GM21390 (cell line): Measurements from ENCODE around the gene PHEX.

Experiments
- ATAC-seq: cut with Tn5 transposase; IDR thresholded peaks from one replicate; pipeline ENCODE4 v1.9.1; 2021; ENCODE audit not compliant: unreplicated experiment

The PHEX gene

DNA sequence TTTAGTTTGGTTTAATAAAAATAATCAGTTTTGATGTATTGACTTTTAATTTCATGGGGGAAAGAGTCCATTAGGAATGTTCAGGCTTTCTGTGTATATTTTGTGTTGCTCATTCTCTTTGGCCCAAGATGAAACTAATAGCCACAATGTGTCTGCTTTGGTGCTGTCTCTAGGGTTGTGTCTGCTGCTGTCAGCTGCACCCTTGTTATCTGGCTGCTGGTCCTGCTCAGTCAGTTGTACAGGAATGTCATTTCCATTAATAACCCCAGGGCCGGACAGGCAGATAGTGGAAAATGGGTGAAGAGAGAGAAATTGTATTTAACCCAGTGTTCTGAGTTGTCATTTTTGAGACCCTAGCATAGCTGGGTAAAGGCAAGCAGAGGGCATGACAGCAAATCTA, 115.1 kb downstream of the PHEX start:
- no peak for ATAC-seq

DNA sequence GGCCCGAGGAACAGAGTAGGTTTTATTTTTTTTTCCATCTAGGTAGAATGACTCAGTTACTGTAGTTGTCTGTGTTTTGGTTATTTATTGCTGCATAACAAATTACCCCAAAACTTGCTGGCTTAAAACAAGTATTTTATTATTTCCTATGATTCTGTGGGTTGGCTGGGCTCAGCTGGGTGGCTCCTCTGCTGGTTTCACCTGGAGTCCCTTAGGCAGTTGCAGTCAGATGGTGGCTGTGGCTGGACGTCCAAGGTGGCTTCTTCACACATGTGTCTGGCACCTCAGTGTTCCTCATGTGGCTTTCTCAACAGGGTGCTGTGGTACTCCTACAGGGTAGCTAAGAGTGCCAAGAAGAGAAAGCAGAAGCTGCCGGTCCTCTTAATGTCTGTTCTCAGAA, 115.8 kb downstream of the PHEX start:
- no peak for ATAC-seq

DNA sequence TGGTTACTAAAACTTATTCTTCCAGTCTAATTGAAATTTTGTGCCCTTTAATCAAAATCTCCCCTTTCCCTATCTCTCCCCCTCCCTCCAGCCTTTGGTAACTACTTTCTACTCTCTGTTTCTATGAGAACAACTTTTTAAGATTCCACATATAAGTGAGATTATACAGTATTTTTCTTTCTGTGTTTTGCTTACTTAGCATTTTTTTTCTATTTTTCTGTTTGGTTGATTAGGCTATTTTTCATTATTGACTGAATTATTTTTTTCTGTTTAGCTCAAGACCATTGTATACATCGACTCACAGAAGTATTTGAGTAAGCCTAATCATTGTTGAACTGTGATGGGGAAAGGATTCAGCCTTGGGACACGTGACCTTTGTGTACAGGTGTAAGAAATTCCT, 116.4 kb downstream of the PHEX start:
- ATAC-seq, result no peak

DNA sequence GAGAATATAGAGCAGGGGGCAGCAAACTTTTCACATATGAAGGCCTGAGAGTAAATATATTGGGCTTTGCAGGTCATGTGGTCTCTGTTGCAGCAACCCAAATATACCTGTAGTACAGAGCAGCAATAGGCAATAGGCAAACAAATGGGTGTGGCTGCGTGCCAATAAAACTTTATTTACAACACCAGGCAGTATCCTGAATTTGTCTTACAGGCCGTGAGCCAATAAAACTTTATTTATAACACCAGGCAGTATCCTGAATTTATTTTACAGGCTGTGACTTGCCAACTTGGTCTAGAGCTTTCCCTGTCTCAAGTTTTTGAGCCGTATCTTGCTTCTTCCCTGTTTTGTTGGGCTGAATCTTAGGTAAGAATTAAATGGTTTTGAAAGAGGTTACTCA, 118.2 kb downstream of the PHEX start:
- no peak for ATAC-seq

DNA sequence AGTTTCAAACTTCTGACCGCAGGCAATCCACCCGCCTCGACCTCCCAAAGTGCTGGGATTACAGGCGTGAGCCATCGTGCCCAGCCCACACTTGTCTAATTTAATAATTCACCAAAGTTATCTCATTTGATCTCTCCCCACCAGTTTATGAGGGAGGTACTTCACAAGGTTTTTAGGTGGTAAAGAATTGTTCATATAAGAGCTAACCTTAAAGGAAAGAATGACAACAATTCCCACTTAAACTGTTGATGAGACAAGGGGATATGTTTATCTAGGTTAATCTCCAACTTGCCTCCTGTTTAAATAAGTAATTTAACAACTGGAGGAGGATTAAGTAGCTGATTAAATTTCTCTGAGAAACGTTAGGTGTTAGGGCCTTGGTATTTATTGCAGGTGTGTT, 123.0 kb downstream of the PHEX start:
- no peak for ATAC-seq

DNA sequence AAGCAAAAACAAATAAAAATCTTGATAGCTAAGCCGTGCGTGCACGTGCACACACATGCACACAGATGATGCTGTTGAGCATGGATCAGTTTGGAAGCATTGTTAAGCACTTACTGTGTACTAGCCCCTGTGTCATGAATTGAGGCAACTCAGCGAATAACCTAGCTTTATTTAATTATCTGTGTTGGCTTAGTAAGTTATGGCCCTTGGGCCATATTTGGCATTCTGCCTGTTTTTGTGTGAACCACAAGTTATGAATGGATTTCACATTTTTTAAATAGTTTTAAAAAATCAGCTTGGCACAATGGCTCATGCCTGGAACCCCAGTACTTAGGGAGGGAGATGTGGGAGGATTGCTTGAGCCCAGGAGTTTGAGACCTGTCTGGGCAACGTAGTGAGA, 126.9 kb downstream of the PHEX start:
- ATAC-seq, result no peak

DNA sequence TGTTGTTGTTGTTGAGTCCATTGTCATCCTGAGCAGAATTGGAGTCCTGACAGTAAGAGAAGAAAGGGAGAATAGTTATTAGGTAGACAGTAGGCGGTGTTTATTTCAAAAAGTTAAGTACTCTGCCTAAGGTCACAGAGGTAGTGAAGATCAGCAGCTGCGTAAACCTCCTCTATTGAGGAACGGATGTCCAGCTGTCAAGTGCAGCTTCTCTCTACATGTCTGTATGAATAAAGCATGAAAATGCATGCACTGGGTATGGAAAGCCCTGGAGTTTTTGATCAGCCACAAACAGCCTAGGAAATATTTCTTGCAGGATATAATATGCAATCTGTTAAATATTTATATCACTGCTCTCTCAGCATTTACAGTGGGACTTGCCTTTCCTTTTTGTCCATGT, 131.2 kb downstream of the PHEX start:
- ATAC-seq, result no peak

DNA sequence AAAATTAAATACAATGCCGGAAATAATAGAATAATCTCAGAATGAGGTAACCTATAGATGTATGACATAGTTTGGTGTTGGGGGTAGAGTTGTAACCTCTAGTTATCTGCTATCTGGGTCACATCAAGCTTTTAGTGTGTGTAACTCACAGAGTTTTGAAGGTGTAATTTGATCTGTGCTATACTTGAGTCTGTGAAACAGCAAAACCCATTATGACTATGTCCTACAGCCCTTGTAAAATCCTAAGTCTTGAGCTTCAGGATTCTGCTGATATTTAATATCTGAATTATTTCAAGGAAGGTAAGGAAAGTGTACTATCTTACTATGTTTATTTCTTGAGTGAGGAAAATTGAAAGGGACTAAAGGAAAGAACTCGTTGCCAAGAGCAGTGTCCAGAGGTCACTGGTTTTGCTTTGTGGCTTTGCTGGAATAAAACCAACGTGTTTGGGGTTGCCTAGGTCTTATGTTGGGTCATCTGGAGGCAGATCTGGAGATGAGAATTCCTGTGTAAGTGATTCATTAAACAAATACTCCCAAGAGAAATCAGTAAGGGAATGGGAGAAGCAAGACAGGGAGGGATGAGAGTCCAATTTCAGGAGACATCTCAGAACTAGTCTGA, 132.8 kb downstream of the PHEX start:
- no peak for ATAC-seq

DNA sequence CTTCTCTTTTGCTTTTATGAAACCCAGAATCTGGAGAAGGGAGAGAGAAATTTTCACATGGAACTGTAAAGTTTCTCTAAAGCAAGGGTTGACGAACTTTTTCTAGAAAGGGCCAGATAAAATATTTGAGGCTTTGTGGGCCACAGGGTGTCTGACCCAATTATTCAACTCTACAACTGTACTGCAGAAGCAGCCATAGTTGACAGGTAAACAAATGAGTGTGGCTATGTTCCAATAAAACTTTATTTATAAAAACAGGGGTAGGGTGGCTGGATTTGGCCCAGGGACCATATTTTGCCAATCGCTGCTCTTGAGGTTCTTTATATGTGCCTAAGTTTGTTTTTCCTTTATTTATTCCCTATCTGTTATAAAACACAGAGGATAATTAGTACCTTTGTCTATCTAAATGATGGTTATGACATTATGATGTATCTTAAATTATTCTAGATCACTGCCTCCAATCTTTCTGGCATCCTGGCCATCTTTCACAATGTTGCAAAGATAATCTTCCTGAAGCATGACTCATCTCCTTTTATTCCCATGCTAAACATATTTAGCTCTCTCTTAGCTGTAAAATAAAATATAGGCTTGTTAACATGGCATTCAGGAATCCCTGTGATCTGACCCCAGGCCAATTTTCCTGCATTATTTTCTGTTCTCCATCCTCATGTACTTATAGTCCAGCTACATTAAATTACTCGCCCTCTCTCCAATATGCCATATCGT, 133.8 kb downstream of the PHEX start:
- ATAC-seq, result no peak

DNA sequence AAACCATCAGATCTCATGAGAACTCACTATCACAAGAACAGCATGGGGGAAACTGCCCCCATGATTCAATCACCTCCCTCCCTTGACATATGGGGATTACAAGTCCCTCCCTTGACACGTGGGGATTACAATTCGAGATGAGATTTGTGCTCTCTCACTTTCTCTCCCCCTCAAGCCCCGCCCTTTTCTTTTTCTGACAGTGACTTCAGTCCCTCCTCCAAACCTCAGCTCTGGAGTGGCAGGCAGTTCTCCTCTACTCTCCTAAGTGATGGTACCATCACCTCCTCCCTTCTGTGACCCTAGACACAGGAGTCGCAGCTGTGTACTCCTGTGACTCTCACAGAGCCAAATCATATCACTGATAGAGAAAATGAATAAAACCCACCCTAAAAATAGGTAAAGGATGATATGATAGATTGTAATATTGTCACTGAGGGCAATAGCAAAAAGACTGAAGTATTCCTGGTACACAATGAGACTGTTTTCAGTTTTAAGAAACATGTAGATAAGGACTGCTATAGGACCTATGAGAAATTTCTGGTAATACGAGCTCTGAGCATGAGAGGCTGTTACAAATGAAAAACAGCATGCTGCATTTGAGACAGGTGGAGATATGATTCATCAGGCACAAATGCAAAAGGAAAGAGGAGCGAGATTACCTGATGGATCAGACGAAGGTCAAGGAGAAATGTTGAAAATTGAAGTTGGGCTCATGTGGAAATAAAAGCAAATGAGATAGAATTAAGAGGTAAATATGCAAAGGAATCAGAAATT, 139.3 kb downstream of the PHEX start:
- no peak for ATAC-seq

DNA sequence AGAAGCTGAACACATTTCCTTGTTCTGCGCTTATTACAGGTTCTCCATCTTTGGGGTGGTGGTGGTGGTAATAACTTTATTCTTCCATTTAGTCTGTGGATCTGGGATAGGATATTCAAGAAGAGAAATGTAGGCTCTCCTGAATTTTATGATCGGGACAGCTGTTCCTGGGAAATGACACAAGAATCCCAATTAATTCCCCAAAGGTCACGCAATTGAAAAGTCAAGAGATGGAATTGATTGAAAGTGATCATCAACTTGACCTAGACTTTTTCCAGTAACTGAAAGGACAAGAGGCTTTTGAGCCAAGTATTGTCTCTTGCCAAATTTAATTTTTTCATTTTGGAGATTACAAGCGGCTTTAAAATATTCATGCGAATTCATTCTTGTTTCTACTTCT, 141.8 kb downstream of the PHEX start:
- no peak for ATAC-seq

DNA sequence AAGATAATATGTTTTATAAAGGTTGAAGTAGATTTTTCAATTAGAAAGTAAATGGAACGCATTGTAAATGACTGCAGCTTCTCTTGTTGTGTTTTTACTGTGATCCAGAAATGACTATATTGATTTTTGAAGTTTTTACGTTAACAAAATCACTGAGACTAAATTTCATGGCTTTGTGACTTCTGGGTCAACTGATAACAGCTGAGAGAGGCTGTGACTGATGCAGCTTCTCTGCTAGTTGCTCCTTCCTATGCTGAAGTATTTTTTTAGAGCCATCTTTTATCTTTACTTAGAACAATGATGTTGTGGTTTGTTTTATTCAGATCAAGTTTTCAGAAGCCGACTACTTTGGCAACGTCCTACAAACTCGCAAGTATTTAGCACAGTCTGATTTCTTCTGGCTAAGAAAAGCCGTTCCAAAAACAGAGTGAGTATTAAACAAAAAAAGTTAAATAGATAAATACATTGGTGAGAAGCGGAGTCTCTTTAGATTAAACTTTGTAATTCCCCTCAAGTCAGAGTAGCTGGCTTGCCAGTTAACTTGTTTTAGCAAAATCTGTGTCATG, 145.9 kb downstream of the PHEX start:
- no peak for ATAC-seq

DNA sequence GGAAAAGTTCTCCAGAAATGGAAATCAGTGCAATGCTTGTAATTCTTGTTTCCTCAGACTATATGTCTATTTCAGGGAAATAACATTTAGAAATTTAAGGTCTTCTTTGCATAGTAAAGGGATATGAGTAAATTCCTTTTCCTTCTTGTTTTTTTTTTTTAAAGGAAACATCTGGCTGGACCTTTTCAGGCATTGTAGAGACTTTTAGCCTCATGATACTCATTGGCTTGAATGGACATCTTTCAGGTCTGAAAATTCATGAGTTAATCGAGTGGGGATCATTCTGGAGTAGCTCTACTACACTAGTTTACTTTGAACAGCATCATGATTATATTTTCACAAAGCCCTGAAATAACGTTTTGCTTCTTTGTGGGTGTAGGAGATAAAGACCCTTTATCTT, 152.0 kb downstream of the PHEX start:
- ATAC-seq, result no peak

DNA sequence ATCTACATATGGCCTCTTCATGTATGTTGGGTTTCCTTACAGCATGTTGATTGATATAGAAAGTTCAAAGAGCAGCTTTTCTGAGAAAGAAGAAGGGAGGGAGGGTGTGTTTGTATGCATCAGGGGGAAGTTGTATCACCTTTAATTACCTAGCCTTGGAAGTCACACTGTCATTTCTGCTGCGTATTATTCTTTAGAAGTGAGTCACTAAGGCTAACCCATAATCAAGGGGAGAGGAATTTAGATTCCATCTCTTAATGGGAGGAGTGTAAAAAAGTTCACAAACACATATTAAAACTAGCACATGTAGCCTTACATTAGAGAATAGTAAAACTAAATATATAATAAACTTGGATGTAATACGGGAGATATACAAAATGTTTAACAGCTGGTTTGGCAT, 154.0 kb downstream of the PHEX start:
- no peak for ATAC-seq

DNA sequence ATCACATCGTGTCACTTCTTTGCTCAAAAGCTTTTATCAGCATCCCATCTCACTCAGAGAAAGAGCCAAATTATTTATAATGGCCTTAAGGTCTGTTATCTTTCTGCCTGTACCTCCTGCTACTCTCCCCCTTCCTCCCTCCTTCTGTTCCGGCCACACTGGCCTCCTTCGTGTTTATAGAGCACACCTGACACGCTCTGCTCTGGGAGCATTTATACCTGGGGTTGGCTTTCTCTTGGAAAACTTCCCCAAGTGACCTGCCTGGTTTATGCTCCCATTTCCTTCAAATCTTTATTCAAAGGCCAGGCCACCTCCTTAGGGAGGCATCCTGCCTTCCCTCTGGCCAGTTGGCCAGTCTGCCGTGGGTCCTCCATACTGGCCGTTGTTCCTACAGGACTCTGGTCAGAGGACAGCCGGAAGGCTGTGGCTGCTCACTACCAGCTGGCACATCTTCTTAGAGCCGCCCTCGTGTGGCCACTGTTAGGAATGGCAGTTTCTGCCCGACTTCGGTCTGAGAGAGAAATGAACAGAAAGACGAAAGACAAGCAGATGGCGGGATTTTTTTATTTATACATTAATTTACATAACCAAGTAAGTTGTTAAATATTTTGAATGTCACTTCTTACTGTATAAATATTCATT, 160.4 kb downstream of the PHEX start:
- peak; percentile 96 for ATAC-seq

DNA sequence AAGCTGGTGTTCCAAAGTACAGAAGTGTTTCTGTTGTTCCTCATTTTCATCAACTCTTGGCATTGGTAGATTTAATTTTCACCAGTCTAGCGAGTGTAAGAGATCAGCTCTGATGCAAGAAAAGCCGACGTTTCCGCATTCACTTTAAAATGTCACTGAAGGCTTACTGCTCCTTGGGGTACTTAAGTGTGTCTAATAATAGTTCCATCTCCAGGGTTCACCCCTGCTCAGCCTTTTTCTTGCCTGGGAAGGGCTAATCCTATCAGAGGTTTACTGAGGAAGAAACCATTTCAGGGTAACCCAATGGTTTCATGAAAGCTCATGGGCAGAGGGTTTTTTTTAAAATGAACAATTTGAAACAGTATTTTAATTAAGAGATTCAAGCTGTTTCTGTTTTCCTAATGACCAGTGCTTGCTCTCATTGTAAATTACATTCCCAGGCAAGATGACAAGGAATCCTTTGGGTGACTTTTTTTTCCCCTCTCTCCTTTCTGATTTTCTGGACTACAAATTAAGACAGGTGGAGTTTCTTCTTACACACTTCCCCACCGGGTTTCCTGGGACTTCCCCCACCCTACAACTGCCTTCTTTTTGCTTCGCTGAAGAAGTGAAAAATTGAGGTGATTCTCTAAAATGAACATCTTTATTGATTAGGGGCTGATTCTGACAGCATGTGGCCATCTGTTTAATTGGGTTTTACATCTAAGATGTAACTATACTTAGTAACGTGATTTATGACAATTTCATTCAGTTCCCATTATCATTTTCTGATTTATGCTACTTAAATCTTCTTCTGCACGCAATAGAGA, 161.9 kb downstream of the PHEX start:
- ATAC-seq, result no peak

DNA sequence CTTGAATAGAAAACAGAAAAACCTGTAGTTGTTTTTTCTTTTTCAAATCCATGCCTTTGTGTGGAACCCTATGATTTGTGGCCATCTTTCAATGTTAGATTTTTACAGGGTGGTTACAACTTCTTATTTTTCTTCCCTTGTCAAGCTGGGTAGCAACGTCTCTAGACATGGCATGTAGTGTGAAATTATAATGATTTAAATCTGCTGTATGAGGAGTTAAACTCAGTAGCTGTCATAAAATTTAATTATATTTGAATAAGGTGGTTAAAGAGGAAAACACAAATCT, 162.5 kb downstream of the PHEX start:
- ATAC-seq, result no peak

DNA sequence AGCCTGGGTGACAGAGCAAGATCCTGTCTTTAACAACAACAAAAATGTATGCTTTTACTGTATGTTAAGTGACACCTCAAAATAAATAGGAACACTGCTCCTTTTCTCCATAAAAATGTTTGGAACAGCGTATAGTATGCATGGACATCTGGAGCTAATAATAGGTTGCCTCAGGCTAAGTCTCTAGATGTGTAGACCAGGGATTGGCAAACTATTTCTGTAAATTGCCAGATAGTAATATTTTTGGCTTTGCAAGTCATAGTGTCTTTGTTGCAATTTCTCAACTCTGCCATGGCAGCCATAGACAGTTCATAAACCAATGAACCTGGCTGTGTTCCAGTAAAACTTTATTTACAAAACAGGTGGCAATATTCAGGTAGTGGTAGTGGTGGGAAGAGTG, 164.0 kb downstream of the PHEX start:
- ATAC-seq, result no peak

DNA sequence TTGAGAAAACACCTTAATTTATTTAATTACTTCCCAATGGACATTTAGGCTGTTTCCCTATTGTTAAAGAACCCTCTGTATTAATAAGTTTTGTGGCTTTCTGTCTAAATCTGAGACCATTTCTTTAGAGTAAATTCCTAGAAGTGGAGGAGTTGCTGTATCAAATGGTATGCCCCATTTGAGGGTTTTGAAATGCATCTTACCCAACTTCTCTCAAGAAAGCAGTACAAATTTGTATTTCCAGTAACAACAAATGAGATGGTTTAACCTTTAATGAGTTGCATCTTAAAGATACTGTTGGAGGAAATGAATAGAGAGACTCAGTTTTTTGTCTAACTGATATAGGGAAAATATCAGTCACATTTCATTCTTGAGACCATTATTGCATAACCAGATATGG, 170.1 kb downstream of the PHEX start:
- no peak for ATAC-seq

DNA sequence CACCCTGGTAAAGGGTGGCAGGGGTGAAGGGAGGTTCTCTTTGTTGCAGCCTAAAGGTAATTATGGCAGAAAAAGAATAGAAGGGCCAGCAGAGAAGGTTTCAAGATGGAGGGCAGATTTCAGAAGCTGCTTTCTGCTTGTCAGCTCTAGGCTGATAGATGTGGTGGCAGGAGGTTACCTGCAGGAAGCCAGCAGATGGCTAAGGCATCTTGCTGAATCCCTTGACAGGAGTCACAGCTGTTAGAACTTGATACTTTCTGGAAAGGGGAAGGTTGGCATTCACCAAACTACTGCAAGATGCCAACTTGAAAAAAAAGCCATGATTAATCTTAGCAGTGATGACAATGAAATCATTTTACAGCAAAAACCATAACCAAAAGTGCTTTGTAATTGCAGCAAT, 171.1 kb downstream of the PHEX start:
- no peak for ATAC-seq

DNA sequence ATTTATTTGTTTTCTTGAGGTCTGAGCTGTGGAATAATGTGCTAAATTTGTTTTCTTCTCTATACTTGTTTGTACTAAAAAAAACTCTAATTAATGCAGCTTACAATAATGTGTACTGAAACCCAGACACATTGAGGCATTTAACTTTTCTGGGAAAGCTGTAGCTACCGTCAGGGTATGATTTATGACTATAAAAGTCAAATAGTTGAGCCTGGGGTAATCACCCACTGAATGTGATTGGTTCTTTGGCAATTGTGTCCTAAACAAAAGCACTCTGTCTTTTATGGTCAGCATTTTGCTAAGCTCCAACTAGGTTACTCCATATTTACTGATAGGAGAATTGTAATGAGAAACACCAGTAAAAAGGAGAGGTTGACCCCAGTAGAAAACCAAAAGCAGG, 174.7 kb downstream of the PHEX start:
- ATAC-seq, result no peak
